Calu3 (cell line): ENCODE data around the gene ARHGAP24. TPM values are rescaled to one million over a fixed set of nuclear protein-coding genes. Genes with fewer than 3 reads are reported as not detected.

Experiments
- BruUV-seq: library from RNA; stranded (reverse); fragments of 400-500 nt; replicated peaks from 2 replicates; lab custom pipeline; 2021; lab: Mats Ljungman, UMichigan
- CTCF ChIA-PET: fragments of 300-600 bp; sonication (Branson Sonifier 250); formaldehyde crosslinking; loops from one replicate; lab custom pipeline; 2022; ENCODE audit warnings: antibody characterized with exemption; lab: Charles Lee
- DNase-seq: peaks from one replicate; pipeline ENCODE4 v3.0.0; 2022
- H3K27ac Mint-ChIP-seq: one replicate; pipeline ENCODE4 v1.8.0; 2022; ENCODE audit warnings: mixed read lengths; ENCODE audit not compliant: unreplicated experiment
- H3K27me3 Mint-ChIP-seq: one replicate; pipeline ENCODE4 v1.8.0; 2022; ENCODE audit warnings: mixed read lengths; ENCODE audit not compliant: unreplicated experiment
- H3K36me3 Mint-ChIP-seq: one replicate; pipeline ENCODE4 v1.8.0; 2022; ENCODE audit warnings: mild to moderate bottlenecking, moderate library complexity, mixed read lengths; ENCODE audit not compliant: insufficient read depth, unreplicated experiment
- H3K4me1 Mint-ChIP-seq: one replicate; pipeline ENCODE4 v1.8.0; 2022; ENCODE audit warnings: mild to moderate bottlenecking, low read depth, mixed read lengths; ENCODE audit not compliant: unreplicated experiment
- H3K4me3 Mint-ChIP-seq: one replicate; pipeline ENCODE4 v1.8.0; 2022; ENCODE audit warnings: mild to moderate bottlenecking, low read depth, moderate library complexity, mixed read lengths; ENCODE audit not compliant: unreplicated experiment
- H3K9me3 Mint-ChIP-seq: one replicate; pipeline ENCODE4 v1.8.0; 2022; ENCODE audit warnings: low read depth, mixed read lengths; ENCODE audit not compliant: unreplicated experiment
- CTCF ChIP-seq: fragments of 200-600 bp; IDR thresholded peaks from one replicate; pipeline ENCODE4 v1.8.0; 2022; ENCODE audit warnings: antibody characterized with exemption; ENCODE audit not compliant: unreplicated experiment
- intact Hi-C: fragments of 100-400 bp; cut with micrococcal nuclease; formaldehyde crosslinking; loops from one replicate; pipeline ENCODE4 v1.10.0; 2022; ENCODE audit not compliant: unreplicated experiment
- total RNA-seq: library from RNA; stranded (reverse); gene quantifications from 2 replicates; pipeline ENCODE4 v1.2.3, GENCODE V29; 2022

ARHGAP24 gene
- total RNA-seq, 1 experiment from 2014 or later, result 10.2 TPM

DNA sequence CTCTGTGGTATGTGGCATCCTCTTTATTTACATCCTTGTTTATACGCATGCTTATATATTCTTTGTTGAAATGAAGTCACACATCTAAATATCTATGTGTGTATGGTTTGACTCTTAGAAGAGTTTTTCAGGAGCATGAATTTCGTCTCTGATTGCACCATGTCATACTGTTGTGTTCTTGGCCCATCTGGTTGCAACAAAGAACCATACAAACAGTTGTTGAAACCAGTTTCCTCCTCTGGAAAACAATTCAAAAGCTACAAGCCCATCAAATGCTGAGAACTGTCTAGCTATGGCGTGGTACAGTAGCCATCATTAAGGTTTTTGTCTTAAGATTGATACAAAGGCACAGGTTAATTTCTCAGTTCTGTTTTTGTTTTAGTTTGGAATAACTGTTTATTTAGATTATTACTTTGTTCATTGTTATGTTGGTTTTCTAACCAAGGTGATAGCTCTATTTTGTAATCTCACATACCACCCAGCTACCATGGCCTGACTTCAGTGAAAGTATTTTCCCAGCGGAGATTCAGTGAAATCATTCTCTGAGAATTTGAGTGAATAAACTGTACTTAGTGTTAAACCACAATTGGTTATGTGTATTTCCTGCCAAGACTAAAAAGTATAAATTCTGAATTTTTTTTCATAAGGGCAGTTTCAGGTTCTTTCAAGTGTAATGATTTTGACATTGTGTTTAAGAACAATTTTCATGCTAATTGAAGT lies 91.0 kb downstream of the ARHGAP24 start:
- Mint-ChIP-seq H3K27ac (no peak overlapping the region), H3K36me3 (no peaks in the 10 kb centered on the region), H3K4me1 (no peaks in the 10 kb centered on the region), H3K27me3 (no peaks in the 10 kb centered on the region), H3K9me3 (no peaks in the 10 kb centered on the region), H3K4me3 (no peak overlapping the region)
- intact Hi-C loops, result no loop called here
- CTCF ChIA-PET, result no interaction called here
- BruUV-seq, result no TSS peak
- TF ChIP-seq CTCF, result no peak
- DNase-seq, result no peak

GRCh38 chr4:85569730-85570299 lies 94.9 kb downstream of the ARHGAP24 start:
- BruUV-seq, result no TSS peak
- TF ChIP-seq CTCF, result no peak
- Mint-ChIP-seq H3K27ac (no peak overlapping the region), H3K4me1 (no peaks in the 10 kb centered on the region), H3K4me3 (no peak overlapping the region), H3K9me3 (no peaks in the 10 kb centered on the region), H3K27me3 (no peaks in the 10 kb centered on the region), H3K36me3 (no peaks in the 10 kb centered on the region)
- intact Hi-C loops, result no loop called here
- DNase-seq, result no peak
- CTCF ChIA-PET, result no interaction called here

- no peak overlapping the region for H3K4me3 Mint-ChIP-seq
- no peaks in the 10 kb centered on the region for H3K4me1 Mint-ChIP-seq
- no TSS peak for BruUV-seq
- no peaks in the 10 kb centered on the region for H3K9me3 Mint-ChIP-seq
- CTCF ChIA-PET, result no interaction called here
- no peaks in the 10 kb centered on the region for H3K27me3 Mint-ChIP-seq
- intact Hi-C loops, result no loop called here
- H3K36me3 Mint-ChIP-seq, result no peaks in the 10 kb centered on the region
- DNase-seq, result no peak
- H3K27ac Mint-ChIP-seq, result no peak overlapping the region
- TF ChIP-seq CTCF, result no peak
Observed at GRCh38 chr4:85570388-85570787, 95.4 kb downstream of the ARHGAP24 start.

- no peak for TF ChIP-seq CTCF
- no peaks in the 10 kb centered on the region for H3K36me3 Mint-ChIP-seq
- H3K4me1 Mint-ChIP-seq, result no peaks in the 10 kb centered on the region
- CTCF ChIA-PET, result no interaction called here
- H3K27ac Mint-ChIP-seq, result no peak overlapping the region
- no TSS peak for BruUV-seq
- no peaks in the 10 kb centered on the region for H3K9me3 Mint-ChIP-seq
- no peaks in the 10 kb centered on the region for H3K27me3 Mint-ChIP-seq
- intact Hi-C loops, result no loop called here
- H3K4me3 Mint-ChIP-seq, result no peak overlapping the region
- DNase-seq, result no peak
Observed at GRCh38 chr4:85571008-85571407, 96.1 kb downstream of the ARHGAP24 start.
